Common myeloid progenitor, CD34-positive (primary cell): ENCODE data around the gene TPK1.

ENCODE experiments used
- CTCF ChIA-PET: fragments of 350-600 bp; sonication (Branson Sonifier 250); formaldehyde crosslinking; loops from one replicate; lab custom pipeline; 2021; ENCODE audit warnings: antibody characterized with exemption; lab: Charles Lee
- POLR2A ChIA-PET: fragments of 350-600 bp; sonication (Branson Sonifier 250); formaldehyde crosslinking; loops from one replicate; lab custom pipeline; 2021; ENCODE audit warnings: antibody characterized with exemption; lab: Charles Lee
- DNase-seq, 3 donors: peaks; one replicate each; pipeline versions ENCODE4 v3.0.0 to v3.0.0-alpha.2; 2013
- H3K27ac ChIP-seq, 2 experiments: 1 replicate in 1 of 2; 2 replicates in 1 of 2; pipeline ENCODE4 v1.7.0; 2013; ENCODE audit warnings: inconsistent platforms in 2 of 2, low read length in 2 of 2, mild to moderate bottlenecking in 2 of 2, low read depth in 1 of 2, moderate library complexity in 1 of 2; ENCODE audit not compliant: severe bottlenecking in 2 of 2, insufficient read depth in 1 of 2, poor library complexity in 1 of 2
- H3K27me3 ChIP-seq, 5 experiments: replicated peaks in 2 of 5; 1 replicate in 3 of 5; 2 replicates in 2 of 5; pipeline versions ENCODE4 v1.6.1 to v1.7.0; 2013; ENCODE audit warnings: low read length in 4 of 5, mild to moderate bottlenecking in 2 of 5, moderate library complexity in 2 of 5, inconsistent platforms in 1 of 5; ENCODE audit not compliant: insufficient read depth in 5 of 5, control insufficient read depth in 4 of 5
- H3K36me3 ChIP-seq, 4 experiments: 1 replicate in 2 of 4; 2 replicates in 2 of 4; pipeline versions ENCODE4 v1.6.1 to v1.7.0; 2013; ENCODE audit warnings: low read length in 3 of 4, control low read depth in 1 of 4, mild to moderate bottlenecking in 1 of 4; ENCODE audit not compliant: control insufficient read depth in 4 of 4, insufficient read depth in 4 of 4
- H3K4me1 ChIP-seq, 4 experiments: 1 replicate in 3 of 4; 2 replicates in 1 of 4; pipeline versions ENCODE4 v1.6.1 to v1.7.1; 2013; ENCODE audit warnings: low read length in 3 of 4, mild to moderate bottlenecking in 3 of 4, control low read depth in 1 of 4, inconsistent platforms in 1 of 4, moderate library complexity in 1 of 4; ENCODE audit not compliant: control insufficient read depth in 4 of 4, insufficient read depth in 4 of 4; ENCODE audit errors: control extremely low read depth in 1 of 4
- H3K4me3 ChIP-seq, 7 experiments: 1 replicate in 4 of 7; 2 replicates in 3 of 7; pipeline versions ENCODE4 v1.5.1 to v1.7.0; 2013; ENCODE audit warnings: mild to moderate bottlenecking in 7 of 7, low read length in 6 of 7, moderate library complexity in 6 of 7, inconsistent platforms in 2 of 7, low read depth in 2 of 7, control low read depth in 1 of 7; ENCODE audit not compliant: insufficient read depth in 4 of 7, control insufficient read depth in 1 of 7; ENCODE audit errors: extremely low read depth in 1 of 7
- H3K9me3 ChIP-seq, 5 experiments: 1 replicate in 4 of 5; 2 replicates in 1 of 5; pipeline versions ENCODE4 v1.6.1 to v1.7.1; 2013; ENCODE audit warnings: low read length in 4 of 5, mild to moderate bottlenecking in 2 of 5, inconsistent platforms in 1 of 5, low read depth in 1 of 5, moderate library complexity in 1 of 5; ENCODE audit not compliant: control insufficient read depth in 4 of 5, insufficient read depth in 2 of 5; ENCODE audit errors: control extremely low read depth in 1 of 5
- WGBS: methylation state at CpG from one replicate; pipeline ENCODE4 v1.1.5; 2013; ENCODE audit not compliant: insufficient coverage; 5-methylcytosine and 5-hydroxymethylcytosine counted together

TPK1 gene

DNA sequence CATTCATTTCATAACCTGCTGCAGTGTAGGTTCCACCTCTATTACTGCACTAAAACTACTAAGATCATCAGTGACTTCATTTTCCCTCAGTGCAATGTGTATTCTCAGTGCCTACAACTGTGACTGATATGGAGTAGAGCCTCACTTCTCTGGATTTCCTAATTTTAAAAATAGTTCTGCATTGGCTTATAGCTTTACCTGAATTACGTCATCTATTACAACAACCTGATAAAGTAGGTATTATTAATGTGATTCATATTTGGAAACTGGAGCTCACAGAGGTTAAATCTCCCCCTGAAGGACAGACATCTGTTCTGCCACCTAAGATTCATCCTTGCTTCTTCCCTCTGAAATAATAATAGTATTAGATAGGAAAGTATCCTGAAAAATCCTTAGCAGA is 361.5 kb downstream of the TPK1 start:
- Histone ChIP-seq H3K4me1 (peaks cover 0 to 6% (median 0%) of the 10 kb centered on the region in 4 experiments), H3K4me3 (no peak overlapping the region), H3K27ac (no peak overlapping the region), H3K9me3 (no peaks in the 10 kb centered on the region), H3K36me3 (no peaks in the 10 kb centered on the region), H3K27me3 (no peaks in the 10 kb centered on the region)
- ChIA-PET POLR2A (no interaction called here), CTCF (no interaction called here)
- WGBS: no CpG with 5 or more reads among the region's 1 CpG
- no peak for DNase-seq

DNA sequence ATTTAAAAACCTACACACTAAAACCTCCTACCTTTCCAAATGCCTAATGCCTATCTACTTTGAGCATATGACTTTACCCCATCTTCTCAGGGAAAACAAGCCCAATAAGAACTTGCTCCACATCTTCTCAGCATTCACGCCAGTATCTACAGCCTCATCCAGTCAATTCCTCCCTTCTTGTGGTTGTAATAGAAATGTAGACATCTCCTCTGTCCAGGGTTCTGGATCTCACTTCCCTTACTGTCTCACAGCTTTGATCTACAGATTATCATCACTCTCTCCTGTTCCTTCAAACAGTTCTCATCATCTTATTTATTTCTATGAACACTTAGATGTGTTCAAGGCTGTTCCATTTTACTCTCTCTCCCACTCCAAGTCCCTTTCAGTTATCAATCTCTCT is 361.9 kb downstream of the TPK1 start:
- 86% methylated on average over 1 of the region's 1 CpG for WGBS
- H3K27me3 ChIP-seq: no peaks in the 10 kb centered on the region
- peaks cover 0 to 6% (median 0%) of the 10 kb centered on the region in 4 experiments for H3K4me1 ChIP-seq
- DNase-seq: no peak
- ChIA-PET POLR2A (no interaction called here), CTCF (no interaction called here)
- no peak overlapping the region for H3K4me3 ChIP-seq
- H3K36me3 ChIP-seq: no peaks in the 10 kb centered on the region
- H3K9me3 ChIP-seq: no peaks in the 10 kb centered on the region
- H3K27ac ChIP-seq: no peak overlapping the region

DNA sequence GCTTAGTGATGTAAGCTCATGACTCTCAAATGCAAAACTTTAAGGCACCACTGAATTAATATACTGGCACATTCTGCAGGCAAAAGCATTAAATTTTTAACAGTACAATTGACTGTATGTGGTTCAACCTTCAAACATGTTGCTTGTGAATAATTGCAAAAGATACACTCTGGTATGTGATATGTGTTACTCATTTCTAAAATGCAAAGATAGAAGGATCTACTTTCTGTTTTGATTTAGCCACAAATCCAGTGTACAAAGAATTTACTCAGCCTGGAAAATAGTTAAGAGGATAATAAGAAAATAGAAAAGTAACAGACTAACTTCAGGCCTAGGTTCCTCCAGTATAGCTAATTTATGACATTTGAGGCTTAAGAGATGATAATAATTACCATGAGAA is 365.8 kb downstream of the TPK1 start:
- Histone ChIP-seq H3K36me3 (no peaks in the 10 kb centered on the region), H3K4me3 (no peak overlapping the region), H3K27ac (no peak overlapping the region), H3K27me3 (no peaks in the 10 kb centered on the region), H3K9me3 (peaks cover 0 to 3% (median 0%) of the 10 kb centered on the region in 5 experiments), H3K4me1 (peaks cover 0 to 6% (median 0%) of the 10 kb centered on the region in 4 experiments)
- DNase-seq: no peak
- ChIA-PET CTCF (no interaction called here), POLR2A (no interaction called here)

DNA sequence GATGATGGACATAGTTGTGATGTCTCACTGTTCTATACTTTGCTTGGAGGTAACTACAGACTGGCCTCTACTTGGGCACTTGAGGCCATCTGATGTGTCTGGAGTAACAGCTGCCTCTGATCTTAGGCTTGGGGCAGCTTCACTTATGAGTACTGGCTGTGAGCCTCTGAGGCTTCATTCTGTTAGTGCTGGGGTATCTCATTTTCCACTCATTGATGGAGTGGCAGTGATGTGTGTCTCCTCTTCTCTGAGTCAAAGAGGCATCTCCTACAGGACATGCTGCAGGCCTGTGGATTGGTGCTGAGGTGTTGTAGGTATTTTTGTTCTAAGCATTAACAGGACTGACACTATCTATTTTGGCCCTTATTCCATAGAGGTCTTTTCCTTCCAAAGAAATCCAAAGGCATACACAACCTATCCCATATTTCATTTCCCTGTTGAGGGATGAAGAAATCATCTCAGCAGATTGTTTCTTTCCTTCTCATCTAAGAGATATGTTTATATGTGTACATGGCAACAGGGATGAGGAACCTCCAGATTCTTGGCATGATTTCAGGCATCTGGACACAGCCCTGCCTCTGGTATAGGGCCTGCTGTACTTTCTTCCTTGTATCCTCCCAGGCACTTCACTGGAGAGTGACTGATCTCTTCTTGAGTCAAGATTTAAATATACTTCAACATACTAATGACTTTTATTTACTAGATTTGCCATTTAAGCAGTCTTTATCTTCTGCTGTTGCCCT is 366.7 kb downstream of the TPK1 start:
- ChIA-PET CTCF (no interaction called here), POLR2A (no interaction called here)
- Histone ChIP-seq H3K36me3 (no peaks in the 10 kb centered on the region), H3K27me3 (no peaks in the 10 kb centered on the region), H3K27ac (no peak overlapping the region), H3K4me3 (no peak overlapping the region), H3K4me1 (peaks cover 0 to 6% (median 0%) of the 10 kb centered on the region in 4 experiments), H3K9me3 (peaks cover 0 to 3% (median 0%) of the 10 kb centered on the region in 5 experiments)
- DNase-seq: no peak

DNA sequence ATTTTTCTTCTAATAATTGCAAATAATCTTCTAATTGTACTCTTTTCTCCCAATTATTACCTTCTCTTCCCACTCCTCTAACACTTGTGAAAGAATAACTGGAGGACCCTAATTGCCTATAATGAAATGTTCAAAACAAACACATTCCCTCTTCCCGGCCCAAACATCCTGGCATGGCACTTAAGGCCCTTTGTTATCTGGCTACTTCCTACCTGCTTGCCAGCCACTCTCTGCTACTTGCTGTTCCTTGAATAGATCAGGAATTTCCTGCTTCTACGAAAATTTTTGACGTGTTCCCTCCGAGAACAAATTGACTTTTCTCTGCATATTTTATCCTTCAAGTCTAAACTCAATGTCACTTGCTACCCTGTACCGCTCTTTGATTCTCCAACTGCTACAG is 376.2 kb downstream of the TPK1 start:
- Histone ChIP-seq H3K9me3 (peaks cover 0 to 19% (median 3%) of the 10 kb centered on the region in 5 experiments), H3K36me3 (no peaks in the 10 kb centered on the region), H3K4me3 (no peak overlapping the region), H3K4me1 (no peaks in the 10 kb centered on the region), H3K27ac (no peak overlapping the region), H3K27me3 (no peaks in the 10 kb centered on the region)
- no peak for DNase-seq
- ChIA-PET CTCF (no interaction called here), POLR2A (no interaction called here)
- WGBS: 96% methylated on average over 5 of the region's 5 CpGs

DNA sequence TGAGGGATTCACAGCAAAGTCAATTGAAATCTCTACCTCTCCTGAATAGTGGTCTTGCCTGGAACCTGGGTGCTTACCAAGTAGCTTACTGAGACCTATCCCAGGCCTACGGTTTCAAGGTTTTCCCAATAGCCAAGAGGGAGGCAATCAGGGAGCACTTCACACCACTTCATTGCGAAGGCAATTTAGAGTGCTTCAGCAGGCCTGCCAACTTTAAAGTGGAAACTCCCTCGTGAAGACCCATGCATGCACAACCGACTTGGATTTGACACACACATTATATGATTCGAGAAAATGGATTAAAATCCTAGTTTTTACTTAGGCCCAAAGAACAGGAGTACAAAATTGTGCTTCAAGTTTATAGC is 380.8 kb downstream of the TPK1 start:
- ChIA-PET POLR2A (no interaction called here), CTCF (no interaction called here)
- H3K27me3 ChIP-seq: no peaks in the 10 kb centered on the region
- peaks cover 0 to 21% (median 3%) of the 10 kb centered on the region in 5 experiments for H3K9me3 ChIP-seq
- no peak overlapping the region for H3K4me3 ChIP-seq
- peaks cover 0 to 3% (median 0%) of the 10 kb centered on the region in 4 experiments for H3K36me3 ChIP-seq
- no peak overlapping the region for H3K27ac ChIP-seq
- DNase-seq: no peak
- no peaks in the 10 kb centered on the region for H3K4me1 ChIP-seq
- WGBS: 57% methylated on average over 5 of the region's 5 CpGs

DNA sequence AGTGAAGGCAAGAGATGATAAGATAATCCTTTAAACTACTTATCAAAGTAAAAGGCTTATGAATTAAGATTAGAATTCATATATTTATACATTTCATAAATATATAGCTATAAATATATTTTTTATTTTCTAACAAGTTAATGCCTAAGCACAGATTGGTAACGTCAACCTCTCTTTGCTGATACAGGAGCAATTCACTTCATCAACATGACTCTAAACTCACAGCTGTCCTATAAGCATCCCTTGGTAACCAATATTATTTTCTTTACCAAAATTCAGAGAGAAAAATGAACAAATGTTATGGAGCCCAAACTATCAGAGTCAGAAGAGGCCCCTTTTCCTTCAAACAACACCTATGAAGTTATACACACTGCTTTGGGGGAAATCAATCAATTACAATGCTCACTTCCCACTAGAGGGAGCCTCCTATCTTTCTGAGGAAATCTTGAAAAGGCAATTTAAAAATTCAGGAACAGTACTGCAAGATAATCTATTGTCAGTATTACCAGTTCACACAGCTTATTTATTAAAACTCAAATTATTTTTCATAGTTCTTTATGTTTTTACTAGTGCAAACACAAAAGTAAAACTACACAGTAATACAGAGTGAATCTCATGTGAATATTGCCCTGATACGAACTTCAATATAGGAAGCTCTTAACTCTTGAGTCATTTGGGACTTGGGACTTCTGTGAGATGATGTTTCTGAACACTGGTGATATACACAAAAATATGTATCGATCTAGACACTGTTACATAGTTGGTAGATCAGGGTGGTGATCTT is 381.4 kb downstream of the TPK1 start:
- peaks cover 0 to 3% (median 0%) of the 10 kb centered on the region in 4 experiments for H3K36me3 ChIP-seq
- 100% methylated on average over 1 of the region's 3 CpGs for WGBS
- peaks cover 0 to 21% (median 3%) of the 10 kb centered on the region in 5 experiments for H3K9me3 ChIP-seq
- POLR2A ChIA-PET: interaction anchor here (0.6 kb wide), 1 partner anchor 60 kb away, joined by 3 read pairs; no protein-coding TSS in a partner anchor
- no peak overlapping the region for H3K27ac ChIP-seq
- H3K4me1 ChIP-seq: no peaks in the 10 kb centered on the region
- no peak for DNase-seq
- no peaks in the 10 kb centered on the region for H3K27me3 ChIP-seq
- no peak overlapping the region for H3K4me3 ChIP-seq
- CTCF ChIA-PET: no interaction called here
